ENCODE data around the gene SAXO1. TPM values are rescaled to one million over a fixed set of nuclear protein-coding genes. Genes with fewer than 3 reads are reported as not detected.

The SAXO1 gene
- total RNA-seq, 1 experiment from 2014 or later: under 0.01 TPM

GRCh38 chr9:18911714-18912342, 121.2 kb downstream of the SAXO1 start:
- DNase-seq (ENCODE audit: low read depth): no peak

DNA sequence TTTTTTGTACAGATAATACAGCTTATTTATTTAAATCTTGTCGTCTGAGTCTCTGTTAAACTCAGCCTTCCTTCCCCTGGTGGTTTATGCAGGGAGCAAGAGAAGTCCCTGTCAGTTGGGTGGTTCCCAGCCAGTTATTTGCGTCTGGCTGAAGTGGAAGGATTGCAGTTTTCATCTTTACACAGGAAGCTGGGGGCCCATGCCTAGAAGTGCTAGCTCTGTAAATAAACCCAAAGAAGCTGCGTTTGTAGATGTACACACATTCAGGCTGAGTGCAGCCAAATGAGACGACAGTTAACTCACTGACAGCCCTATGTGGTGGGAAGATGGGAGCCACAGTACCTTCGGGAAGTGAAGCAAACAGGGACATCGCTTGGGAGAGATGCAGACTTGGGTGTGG, 122.1 kb downstream of the SAXO1 start:
- DNase-seq (ENCODE audit: low read depth): no peak

GRCh38 chr9:18910435-18910834, 122.6 kb downstream of the SAXO1 start:
- DNase-seq (ENCODE audit: low read depth): no peak

- no peak for DNase-seq (ENCODE audit: low read depth)
These were observed 123.6 kb downstream of the SAXO1 start for GRCh38 chr9:18909140-18910018.

DNA sequence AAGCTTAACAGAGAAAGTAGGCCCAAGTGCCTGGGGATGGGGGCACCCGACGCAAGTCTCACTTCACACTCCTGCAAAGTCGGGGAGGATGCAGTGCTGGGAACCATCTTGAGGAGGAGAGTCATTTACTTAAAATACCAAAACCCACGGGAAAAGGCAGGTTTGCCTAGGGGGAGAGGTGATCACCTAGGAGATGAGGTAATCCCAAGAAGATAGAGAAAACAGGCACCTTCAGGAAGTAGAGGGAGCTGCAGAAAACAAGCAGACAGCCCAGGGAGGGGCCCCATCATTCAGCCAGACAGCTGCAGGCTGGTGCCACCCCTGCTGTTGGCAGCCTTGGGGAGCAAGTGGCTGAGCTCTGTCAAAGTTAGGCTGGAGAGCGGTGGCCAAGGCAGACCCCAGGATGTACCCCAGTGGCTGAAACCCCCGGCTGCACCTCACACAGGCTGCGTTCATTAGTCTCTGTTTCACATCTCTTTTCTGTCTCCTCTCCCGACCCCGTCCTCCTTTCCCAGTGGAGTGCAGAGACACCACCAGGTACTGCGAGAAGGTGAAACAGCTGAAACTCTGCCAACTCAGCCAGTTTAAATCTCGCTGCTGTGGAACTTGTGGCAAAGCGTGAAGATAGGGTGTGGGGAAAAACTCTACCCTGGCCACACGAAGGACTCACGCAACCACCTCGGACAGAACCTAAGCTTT, 124.9 kb downstream of the SAXO1 start:
- DNase-seq (ENCODE audit: low read depth): no peak

- DNase-seq (ENCODE audit: low read depth): peak; percentile 81
These were observed 126.2 kb downstream of the SAXO1 start for GRCh38 chr9:18906656-18907395.

DNA sequence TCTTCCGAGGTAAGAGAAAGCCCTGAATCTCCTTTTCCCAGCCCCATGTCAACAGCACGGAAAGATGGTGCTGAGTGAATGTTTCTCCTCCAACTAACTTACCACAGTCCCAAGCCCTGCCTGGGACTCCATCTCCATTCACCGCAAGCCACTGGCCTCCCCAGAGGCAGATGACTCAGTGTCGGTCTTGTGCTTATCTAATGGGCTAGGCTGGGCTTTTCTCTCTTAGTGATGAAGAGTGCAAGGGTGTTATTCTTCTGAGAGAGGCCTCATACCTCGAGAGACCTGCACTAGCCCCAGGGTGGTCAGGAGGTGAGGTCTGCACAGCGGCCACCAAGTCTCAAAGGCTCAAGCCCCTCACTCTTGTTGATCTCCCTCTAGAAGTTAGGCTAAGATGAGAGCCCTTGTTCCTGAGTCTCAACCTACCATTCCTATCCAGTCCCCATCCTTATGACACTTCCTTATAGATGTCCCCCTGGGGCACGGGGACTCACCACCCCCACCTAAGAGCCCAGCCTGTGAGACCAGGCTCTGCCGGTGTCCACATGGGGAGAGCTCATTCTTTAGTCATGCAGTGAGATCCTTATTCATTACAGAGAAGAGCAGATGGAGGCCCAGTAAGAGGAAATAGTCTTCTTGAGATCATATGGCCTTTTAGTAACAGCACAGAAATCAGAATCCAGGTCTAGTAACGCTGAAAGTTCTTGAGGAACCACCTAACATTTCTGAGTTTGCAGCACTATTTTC, 127.0 kb downstream of the SAXO1 start:
- peak; percentile 90 for DNase-seq (ENCODE audit: low read depth)

- DNase-seq (ENCODE audit: low read depth): peak; percentile 76
These were observed 127.8 kb downstream of the SAXO1 start for GRCh38 chr9:18905028-18905882.

DNA sequence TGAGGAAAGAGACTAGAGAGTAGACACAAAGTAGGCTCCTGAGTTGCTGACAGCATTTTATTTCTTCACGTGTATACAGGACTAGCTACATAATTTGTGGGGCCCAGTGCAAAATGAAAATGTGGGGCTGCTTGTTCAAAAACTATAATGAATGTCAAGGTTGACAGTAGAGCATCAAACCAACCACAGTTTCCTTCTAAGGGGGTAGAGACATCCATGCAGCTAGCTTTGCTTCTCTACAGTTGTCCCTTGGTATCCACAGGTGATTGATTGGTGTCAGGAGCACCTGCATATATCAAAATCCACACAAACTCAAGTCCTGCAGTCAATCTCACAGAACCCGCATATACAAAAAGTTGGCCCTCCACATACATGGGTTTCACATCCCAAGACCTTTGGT, 129.6 kb downstream of the SAXO1 start:
- DNase-seq (ENCODE audit: low read depth): no peak

GRCh38 chr9:18896531-18897179, 136.4 kb downstream of the SAXO1 start:
- DNase-seq (ENCODE audit: low read depth): peak; percentile 65

DNA sequence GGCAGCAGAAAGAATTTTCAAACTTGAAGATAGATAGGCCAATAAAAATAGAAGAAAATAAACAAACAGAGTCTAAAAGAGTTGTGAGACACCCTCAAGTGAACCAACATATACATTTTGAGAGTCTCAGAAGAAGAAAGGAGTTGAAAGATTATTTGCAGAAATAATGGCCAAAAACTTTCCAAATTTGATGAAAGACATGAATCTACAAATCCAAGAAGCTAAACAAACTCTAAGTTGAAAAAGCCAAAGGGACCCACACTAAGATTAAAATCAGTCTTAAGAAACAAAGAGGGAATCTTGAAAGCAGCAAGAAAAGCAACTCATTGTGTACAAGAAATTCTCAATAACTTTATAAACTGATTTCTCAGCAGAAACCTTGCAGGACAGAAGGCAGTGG, 137.0 kb downstream of the SAXO1 start:
- no peak for DNase-seq (ENCODE audit: low read depth)

- no peak for DNase-seq (ENCODE audit: low read depth)
These were observed 139.5 kb downstream of the SAXO1 start for GRCh38 chr9:18893491-18893890.

- DNase-seq (ENCODE audit: low read depth): no peak
These were observed 140.0 kb downstream of the SAXO1 start for GRCh38 chr9:18893046-18893445.

- DNase-seq (ENCODE audit: low read depth): no peak
These were observed 140.9 kb downstream of the SAXO1 start for GRCh38 chr9:18891946-18892670.

GRCh38 chr9:18890372-18890771, 142.6 kb downstream of the SAXO1 start:
- DNase-seq (ENCODE audit: low read depth): peak; percentile 44

DNA sequence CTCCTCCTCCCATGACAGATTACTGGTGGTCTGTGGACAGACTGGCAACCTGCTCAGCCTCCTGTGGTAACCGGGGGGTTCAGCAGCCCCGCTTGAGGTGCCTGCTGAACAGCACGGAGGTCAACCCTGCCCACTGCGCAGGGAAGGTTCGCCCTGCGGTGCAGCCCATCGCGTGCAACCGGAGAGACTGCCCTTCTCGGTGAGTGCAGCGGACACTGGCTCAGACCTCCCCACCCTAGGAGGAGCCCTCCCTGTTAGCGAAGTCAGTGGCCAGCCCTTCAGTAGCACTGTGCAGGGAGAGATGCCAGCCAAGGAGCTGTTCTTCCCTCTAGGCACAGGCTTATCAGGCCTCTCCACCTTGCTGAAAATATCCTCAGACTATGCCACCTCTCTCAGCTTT, 143.5 kb downstream of the SAXO1 start:
- DNase-seq (ENCODE audit: low read depth): no peak

- DNase-seq (ENCODE audit: low read depth): no peak
These were observed 144.7 kb downstream of the SAXO1 start for GRCh38 chr9:18888290-18888689.

- DNase-seq (ENCODE audit: low read depth): no peak
These were observed 145.5 kb downstream of the SAXO1 start for GRCh38 chr9:18887546-18887945.

DNA sequence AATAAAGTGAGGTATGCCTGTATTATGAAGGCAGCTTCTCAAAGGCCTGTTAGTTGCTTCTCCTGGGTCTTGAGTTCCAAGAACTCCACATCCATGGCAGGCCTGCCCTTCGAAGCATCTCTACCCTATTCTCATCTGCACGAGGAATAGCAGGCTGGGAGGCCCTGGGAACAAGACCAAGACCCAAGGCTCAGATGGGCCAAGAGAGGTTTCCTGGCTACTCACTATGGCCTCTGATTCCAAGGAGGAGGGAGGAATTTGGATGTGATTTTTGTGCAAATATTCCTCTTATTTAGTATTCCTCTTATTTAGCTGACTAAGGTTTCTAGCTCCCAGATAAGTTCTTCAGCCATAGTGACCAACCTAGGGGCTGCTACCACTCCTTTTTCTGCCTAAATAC, 151.3 kb downstream of the SAXO1 start:
- no peak for DNase-seq (ENCODE audit: low read depth)
